Right ventricle myocardium inferior (tissue), 1 donor: Measurements from ENCODE around the gene NR1H4. TPM values are rescaled to one million over a fixed set of nuclear protein-coding genes. Genes with fewer than 3 reads are reported as not detected.
"Not testable (repeated sequence)": the region's sequence is repeated elsewhere in the genome, so short reads cannot be mapped to it uniquely, and the experiment has no call there.

Experiments used
- ATAC-seq: fragments of 200-7000 bp; cut with Tn5 transposase; one replicate; pipeline ENCODE4 v1.9.1; 2020; ENCODE audit warnings: mild to moderate bottlenecking, moderate library complexity
- DNase-seq: peaks from one replicate; pipeline ENCODE4 v3.0.0; 2021; ENCODE audit errors: missing footprints
- intact Hi-C: fragments of 100-400 bp; cut with DNase I; formaldehyde crosslinking; loops from one replicate; pipeline ENCODE4 v1.11.0; 2022
- total RNA-seq: library from RNA; stranded (reverse); fragmentation: NEBNext Ultra II Directional; extraction: Animal tissue kit (Norgen Biotek cat#: 25700); gene quantifications from one replicate; pipeline ENCODE4 v1.2.1, GENCODE V29; 2021
- donor health status: DM: no; HTN: yes; CAD: no; lungs with severe emphysema.

The NR1H4 gene
- total RNA-seq, 1 donor from 2014 or later: not detected

GRCh38 chr12:100554608-100555077, 81.0 kb downstream of the NR1H4 start:
- intact Hi-C loops: loop anchor here (2.0 to 5.0 kb wide), 2 partner anchors 206 to 322 kb away; no protein-coding TSS in a partner anchor
- ATAC-seq (peak; percentile 73), DNase-seq (no peak)

- DNase-seq (no peak), ATAC-seq (peak; percentile 93)
- intact Hi-C loops: loop anchor here (2.0 kb wide), 1 partner anchor 207 kb away; no protein-coding TSS in a partner anchor
Measured at GRCh38 chr12:100555722-100556121, 82.1 kb downstream of the NR1H4 start.

DNA sequence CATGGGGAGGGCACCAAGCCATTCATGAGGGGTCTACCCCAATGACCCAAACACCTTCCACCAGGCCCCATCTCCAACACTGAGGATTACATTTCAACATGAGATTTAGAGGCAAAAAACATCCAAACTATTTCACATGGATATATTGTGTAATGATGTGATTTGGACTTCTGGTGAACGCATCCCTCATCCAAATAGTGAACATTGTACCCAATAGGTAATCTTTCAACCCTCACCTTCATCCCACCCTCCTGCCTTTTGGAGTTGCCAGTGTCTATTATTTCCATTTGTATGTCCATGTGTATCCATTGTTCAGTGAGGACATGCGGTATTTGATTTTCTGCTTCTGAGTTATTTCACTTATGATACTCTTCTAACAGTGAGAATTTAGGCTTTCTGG, 83.7 kb downstream of the NR1H4 start:
- no peak for DNase-seq
- ATAC-seq: no peak
- intact Hi-C loops: no loop called here

GRCh38 chr12:100559261-100559660, 85.6 kb downstream of the NR1H4 start:
- ATAC-seq, DNase-seq, intact Hi-C loops: not testable (repeated sequence)

DNA sequence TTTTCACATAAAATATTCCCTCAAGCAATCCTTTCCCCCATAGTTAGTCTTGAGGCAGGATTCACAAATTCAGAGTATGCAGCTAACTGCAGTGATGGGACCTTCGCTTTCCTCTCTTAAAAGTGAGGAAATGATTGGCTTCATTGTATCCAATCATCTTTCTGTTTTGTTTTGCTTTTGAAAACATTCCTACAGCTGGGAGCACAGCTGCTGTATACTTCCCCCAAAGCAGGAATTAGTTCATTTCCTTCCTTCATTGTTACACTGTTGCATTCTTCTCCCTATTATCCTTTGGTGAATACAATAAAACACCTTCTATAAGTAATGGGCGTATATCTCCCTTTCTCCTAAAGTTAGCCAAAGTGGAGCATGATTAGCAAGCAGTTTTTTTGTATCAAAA, 90.4 kb downstream of the NR1H4 start:
- no peak for DNase-seq

GRCh38 chr12:100564905-100565467, 91.3 kb downstream of the NR1H4 start:
- no peak for ATAC-seq
- no peak for DNase-seq
- intact Hi-C loops: no loop called here

More for the DNA sequence above, 90.4 kb downstream of the NR1H4 start:
- intact Hi-C loops: no loop called here
- peak; percentile 64 for ATAC-seq

GRCh38 chr12:100565987-100566545, 92.4 kb downstream of the NR1H4 start:
- ATAC-seq: peak; percentile 55
- intact Hi-C loops: no loop called here

DNA sequence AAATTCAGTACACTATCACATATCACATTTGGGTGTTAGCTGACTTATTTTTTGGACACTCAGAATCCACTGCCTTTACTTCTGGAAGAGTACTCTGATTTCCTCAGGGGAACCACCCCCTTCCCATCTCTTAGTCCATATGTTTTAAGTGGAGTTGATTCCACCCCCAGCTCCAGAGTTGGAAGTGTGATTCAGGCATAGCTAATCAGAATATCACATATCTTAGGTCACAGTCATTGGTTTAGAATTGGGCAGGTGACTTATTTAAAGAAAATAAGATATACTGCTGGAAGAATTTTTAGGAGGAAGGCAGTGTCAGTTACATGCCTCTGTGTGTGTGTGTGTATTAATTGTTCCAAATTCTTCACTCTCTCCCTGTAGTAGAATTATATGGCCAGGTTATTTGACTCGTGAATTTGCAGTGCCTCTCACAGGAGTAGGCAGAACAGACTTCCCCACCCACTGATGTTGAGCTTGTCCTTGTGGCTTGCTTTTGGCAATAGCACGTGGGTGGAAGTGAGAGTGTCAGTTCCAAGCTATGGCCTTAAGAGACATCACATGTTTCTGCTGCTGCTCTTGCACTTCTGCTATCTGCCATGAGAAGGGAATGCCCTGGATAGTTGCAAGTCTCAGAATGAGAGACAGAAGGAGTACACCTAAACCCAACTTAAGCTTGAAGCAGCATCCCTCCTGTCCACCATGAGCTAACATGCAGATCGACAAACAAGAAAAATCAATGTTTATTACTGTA, 93.4 kb downstream of the NR1H4 start:
- DNase-seq (no peak), ATAC-seq (peak; percentile 77)
- intact Hi-C loops: no loop called here

More at GRCh38 chr12:100565987-100566545, 92.4 kb downstream of the NR1H4 start:
- DNase-seq: no peak

DNA sequence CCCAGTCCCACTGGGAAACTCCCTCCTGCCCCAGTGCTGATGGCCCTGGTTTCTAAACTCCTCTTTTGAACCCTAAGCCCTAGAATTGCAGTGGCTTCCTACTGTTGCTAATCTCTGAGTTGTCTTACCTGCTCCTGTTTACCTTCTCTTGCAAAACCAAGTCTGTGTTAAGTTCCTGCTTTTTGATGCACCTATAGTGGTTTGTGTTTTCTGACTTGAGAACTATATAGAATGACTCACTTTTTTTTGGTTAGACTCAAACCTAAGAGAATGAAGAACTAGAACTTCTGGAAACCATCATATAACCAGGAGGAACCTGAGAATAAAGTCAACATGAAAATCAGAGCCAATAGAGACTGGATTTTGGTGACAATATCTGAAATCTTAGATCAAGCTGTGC, 94.3 kb downstream of the NR1H4 start:
- no peak for ATAC-seq
- intact Hi-C loops: no loop called here
- no peak for DNase-seq

- no peak for ATAC-seq
- no peak for DNase-seq
- intact Hi-C loops: no loop called here
Measured at GRCh38 chr12:100572184-100572583, 98.5 kb downstream of the NR1H4 start.

DNA sequence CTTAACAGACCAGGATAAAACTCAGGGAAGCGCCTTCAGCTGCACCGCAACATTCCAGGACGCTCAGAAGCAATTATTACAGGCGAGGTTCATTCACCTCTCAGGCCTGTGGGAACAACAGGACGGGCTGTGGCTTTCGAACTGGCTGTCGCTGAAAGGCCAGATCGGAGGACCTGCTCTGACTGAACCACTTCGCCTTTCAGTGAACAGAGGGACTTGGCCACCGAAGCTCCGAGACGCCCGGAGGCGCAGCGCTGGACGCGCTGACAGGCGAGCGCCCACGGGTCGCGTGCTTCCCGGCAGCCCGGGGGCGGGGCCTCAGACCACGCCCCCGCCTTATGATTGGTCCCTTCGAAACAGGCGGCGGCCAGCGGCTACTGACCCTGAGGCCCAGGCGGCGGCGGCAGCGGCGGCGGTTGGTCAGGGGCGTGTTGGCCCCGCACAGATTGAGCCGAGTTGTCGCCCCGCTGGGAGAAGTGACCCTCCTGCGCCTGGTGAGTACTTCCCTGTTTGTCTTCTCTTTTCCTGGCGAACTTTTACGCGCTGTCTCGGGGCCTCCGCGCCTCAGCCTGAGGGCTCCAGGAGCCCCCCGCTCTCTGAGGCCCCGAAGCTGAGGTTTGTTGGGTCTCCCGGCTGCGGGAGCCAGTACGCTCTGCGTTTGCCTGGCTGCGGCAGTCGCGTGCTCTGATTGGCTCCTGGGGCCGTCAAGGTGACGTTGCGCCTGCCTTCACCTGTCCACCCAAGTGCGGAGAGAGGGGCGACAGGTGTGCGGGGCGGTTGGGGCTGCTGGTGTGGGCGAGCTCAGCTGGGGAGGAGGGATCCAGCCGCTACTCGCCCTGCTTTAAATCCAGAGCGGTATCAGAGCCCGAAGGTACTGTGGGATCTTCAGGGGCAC, 99.9 kb downstream of the NR1H4 start, which contains the start of gene GAS2L3:
TSS of gene GAS2L3 (plus strand) at position 393 of the 895 bp plus-strand sequence. CDS start 21,221 bp downstream, outside the sequence.
- ATAC-seq (peak; percentile 99), DNase-seq (peak; percentile 95)
- intact Hi-C loops: no loop called here

- intact Hi-C loops: no loop called here
- DNase-seq: peak; percentile 68
- ATAC-seq: peak; percentile 36
Measured at GRCh38 chr12:100574187-100575074, 100.8 kb downstream of the NR1H4 start.

- intact Hi-C loops: no loop called here
- ATAC-seq: no peak
Measured at GRCh38 chr12:100576331-100577036, 102.8 kb downstream of the NR1H4 start.

DNA sequence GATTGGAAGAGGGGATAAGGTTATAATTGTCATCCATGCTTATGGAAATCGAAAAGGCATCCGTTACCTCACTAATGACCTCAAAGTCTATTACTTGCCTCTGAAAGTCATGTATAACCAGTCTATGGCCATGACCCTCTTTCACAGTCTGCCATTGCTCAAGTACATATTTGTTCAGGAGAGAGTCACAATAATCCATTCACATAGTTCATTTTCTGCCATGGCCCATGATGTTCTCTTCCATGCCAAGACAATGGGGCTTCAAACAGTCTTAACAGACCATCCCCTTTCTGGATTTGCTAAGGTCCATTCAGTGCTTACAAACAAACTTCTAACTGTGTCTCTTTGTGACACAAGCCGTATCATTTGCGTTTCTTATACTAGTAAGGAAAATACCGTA, 105.3 kb downstream of the NR1H4 start:
- ATAC-seq: no peak
- DNase-seq: no peak
- intact Hi-C loops: no loop called here

More at GRCh38 chr12:100576331-100577036, 102.8 kb downstream of the NR1H4 start:
- no peak for DNase-seq

DNA sequence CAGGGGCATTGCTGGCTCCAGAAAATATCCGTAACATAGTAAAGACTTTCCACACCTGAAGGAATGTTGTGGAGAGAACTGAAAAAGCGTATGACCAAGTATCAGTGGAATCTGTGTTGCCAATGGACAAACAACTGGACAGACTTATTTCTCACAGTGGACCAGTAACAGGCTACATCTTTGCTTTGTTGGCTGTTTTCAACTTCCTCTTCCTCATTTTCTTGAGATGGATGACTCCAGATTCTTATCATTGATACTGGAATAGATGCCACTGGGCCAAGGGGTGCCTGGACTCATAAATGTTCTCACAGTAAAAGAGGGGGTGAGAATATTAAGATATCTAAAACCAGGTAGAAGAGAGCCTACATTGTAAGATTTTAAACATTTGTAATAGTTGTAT, 106.2 kb downstream of the NR1H4 start:
- ATAC-seq (no peak), DNase-seq (no peak)
- intact Hi-C loops: no loop called here

- ATAC-seq (no peak), DNase-seq (no peak)
- intact Hi-C loops: no loop called here
Measured at GRCh38 chr12:100584256-100584655, 110.6 kb downstream of the NR1H4 start.

DNA sequence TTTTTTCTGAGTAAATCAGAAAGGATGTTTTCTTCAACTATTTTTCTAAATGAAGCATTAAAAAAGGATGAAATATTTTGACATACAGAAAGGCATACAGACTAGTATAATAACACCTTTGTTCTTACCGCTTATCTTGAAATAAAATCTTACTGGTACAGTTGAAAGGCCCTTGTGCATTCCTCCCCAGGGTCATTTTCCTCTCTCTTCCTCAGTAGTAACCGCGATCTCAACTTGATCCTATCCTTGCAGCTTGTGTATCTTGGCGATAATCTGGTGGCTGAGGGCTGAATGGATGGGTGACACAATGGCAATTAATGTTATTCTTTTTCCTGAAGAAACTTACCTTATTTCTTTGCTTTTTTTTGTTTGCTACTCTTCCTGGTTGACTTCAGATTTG, 118.3 kb downstream of the NR1H4 start:
- DNase-seq (no peak), ATAC-seq (no peak)
- intact Hi-C loops: no loop called here
